ENCODE measurements around the gene HAUS3. TPM values are rescaled to one million over a fixed set of nuclear protein-coding genes. Genes with fewer than 3 reads are reported as not detected.
A peak's percentile ranks its signal among the peaks of the same experiment; 100 is the strongest.

HAUS3 gene
- total and polyA plus RNA-seq, 10 of the 15 experiments (the other 5 are each of a cell fraction or from before 2014, with no cell fraction given) = 4.2 to 23.9 (median 12.3) TPM

DNA sequence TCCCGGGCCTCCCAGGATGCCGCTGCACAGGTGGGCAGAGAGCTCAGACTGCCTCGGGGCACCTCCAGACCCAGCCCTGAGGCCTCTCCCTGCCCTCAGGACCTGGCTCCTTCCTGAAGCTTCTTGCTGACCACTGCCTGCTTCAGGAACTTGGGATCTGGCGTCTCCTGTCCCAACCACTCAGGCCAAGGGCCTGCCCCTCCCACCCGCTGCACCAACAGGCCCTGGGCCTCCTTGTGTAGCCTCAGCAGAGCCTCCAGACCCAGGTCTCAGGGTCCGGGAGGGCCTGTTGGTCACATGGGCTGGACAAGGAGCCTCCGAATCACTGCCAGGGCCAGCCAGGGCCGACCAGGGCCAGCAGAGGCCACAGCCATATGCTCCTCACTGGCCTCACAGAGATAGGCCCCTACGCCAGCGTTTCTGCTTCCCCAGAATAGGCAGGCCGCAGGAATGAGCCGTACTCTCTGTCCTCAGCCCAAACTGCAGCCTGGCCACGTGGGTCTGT lies 17.2 kb upstream of the HAUS3 start:
- ATAC-seq (no peak), FAIRE-seq (no peak), DNase-seq (ENCODE audit: low read depth, low spot score) (no peak)
- ChIA-PET RAD21 (ENCODE audit: unreplicated experiment) (no interaction called here), POLR2A (no interaction called here), SMC1A (ENCODE audit: uncharacterized antibody, unreplicated experiment) (no interaction called here), CTCF (no interaction called here)
- Histone ChIP-seq H4K20me1 (ENCODE audit: control insufficient read depth, insufficient read depth) (no peaks in the 10 kb centered on the region; the same call in 1 of the 2 replicates), H3K27ac (ENCODE audit: control insufficient read depth, insufficient read depth) (no peak overlapping the region), H2AFZ (ENCODE audit: control insufficient read depth, low read depth, low read length) (no peak overlapping the region), H3K9ac (ENCODE audit: control insufficient read depth, insufficient read depth, low read length) (no peak overlapping the region), H3K4me3 (no peak overlapping the region), H3K4me2 (ENCODE audit: control insufficient read depth, insufficient read depth) (no peak overlapping the region), H3K79me2 (ENCODE audit: control insufficient read depth, insufficient read depth, low read length) (peaks cover 10% of the 10 kb centered on the region), H3K4me1 (ENCODE audit: control insufficient read depth, insufficient read depth, low read length) (no peaks in the 10 kb centered on the region; the same call in 1 of the 2 replicates), H3K9me3 (replicated peaks; ENCODE audit: control insufficient read depth, insufficient read depth, low read length) (no peaks in the 10 kb centered on the region), H3K36me3 (ENCODE audit: control insufficient read depth in 2 of 2, insufficient read depth in 2 of 2, low read length in 1 of 2) (peaks cover 0 to 4% of the 10 kb centered on the region in 2 experiments; a peak in 2 of 4 replicates), H3K27me3 (replicated peaks in 1 of 2; ENCODE audit: control insufficient read depth in 2 of 2, insufficient read depth in 2 of 2, low read length in 1 of 2) (no peaks in the 10 kb centered on the region)
- WGBS (ENCODE audit: insufficient coverage, insufficient replicate concordance, low lambda C conversion rate, missing lambda C conversion rate) = 78% methylated on average over 12 of the region's 13 CpGs
- no TSS peak for BruUV-seq (replicated peaks)
- intact Hi-C loops (cut with micrococcal nuclease; ENCODE audit: unreplicated experiment) (no loop called here), in situ Hi-C loops (cut with MboI) (no loop called here)
- TF ChIP-seq RCOR1 (conservative IDR thresholded peaks at IDR 0.05; ENCODE audit: low read depth, low read length) = no peak

DNA sequence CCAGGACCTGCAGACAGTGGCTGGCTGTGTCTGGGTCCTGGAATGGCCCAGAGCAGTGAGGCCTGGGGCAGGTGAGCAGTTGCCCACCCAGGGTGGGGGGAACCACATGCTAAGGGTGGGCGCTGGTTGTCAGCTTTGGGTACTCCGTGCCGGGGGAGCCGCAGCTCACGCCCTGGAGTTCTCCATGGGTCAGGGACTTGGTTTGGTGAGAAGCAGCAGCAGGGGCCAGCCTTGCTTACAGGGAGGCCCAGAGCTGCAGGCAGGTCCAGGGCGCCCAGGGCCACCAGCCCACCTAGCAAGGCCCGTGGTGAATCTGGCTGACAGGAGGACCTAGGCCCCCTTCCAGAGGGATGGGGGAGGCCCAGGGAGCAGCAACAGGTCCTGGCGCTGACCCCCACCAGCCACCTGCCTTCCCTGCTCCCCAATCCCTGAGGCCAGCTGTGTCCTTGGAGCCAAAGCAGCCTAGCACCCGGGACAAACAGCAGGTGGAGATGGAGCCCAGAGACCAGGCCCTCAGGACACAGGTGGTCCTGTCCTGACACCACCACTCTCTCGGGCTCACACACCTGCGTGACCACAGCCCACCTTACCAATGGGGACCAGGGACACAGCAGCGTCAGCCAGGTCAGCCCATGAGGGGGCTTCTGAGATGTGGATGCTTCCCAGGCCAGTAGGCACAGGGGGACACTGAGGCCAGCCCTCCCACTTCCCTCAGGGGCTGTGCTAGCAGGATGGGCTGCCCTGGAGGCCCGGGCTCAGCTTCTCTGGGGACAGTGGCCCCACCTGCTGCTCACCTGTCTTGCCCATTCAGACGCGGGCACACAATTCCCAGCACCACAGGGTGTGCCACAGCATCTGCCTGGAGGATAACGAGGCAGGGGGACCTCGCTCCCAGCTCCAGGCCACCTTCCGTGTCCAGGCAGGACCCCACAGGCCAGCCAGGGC lies 16.4 kb upstream of the HAUS3 start:
- ATAC-seq = no peak
- H3K79me2 ChIP-seq (ENCODE audit: control insufficient read depth, insufficient read depth, low read length) = peaks cover 10% of the 10 kb centered on the region
- DNase-seq (ENCODE audit: low read depth, low spot score) = no peak
- no peak overlapping the region for H3K9ac ChIP-seq (ENCODE audit: control insufficient read depth, insufficient read depth, low read length)
- SMC1A ChIA-PET (ENCODE audit: uncharacterized antibody, unreplicated experiment) = interaction anchor here (1.7 kb wide), 1 partner anchor 19 kb away, joined by 6 read pairs; no protein-coding TSS in a partner anchor
- BruUV-seq (replicated peaks) = no TSS peak
- H3K4me1 ChIP-seq (ENCODE audit: control insufficient read depth, insufficient read depth, low read length) = no peaks in the 10 kb centered on the region; the same call in 1 of the 2 replicates
- no peak for FAIRE-seq
- H3K36me3 ChIP-seq (ENCODE audit: control insufficient read depth in 2 of 2, insufficient read depth in 2 of 2, low read length in 1 of 2) = peaks cover 0 to 4% of the 10 kb centered on the region in 2 experiments; a peak in 2 of 4 replicates
- no peaks in the 10 kb centered on the region; the same call in 1 of the 2 replicates for H4K20me1 ChIP-seq (ENCODE audit: control insufficient read depth, insufficient read depth)
- CTCF ChIA-PET = interaction anchor here (1.1 kb wide), 1 partner anchor 18 kb away, joined by 4 read pairs; no protein-coding TSS in a partner anchor
- H3K9me3 ChIP-seq (replicated peaks; ENCODE audit: control insufficient read depth, insufficient read depth, low read length) = no peaks in the 10 kb centered on the region
- POLR2A ChIA-PET = interaction anchor here (0.5 to 1.3 kb wide), 2 partner anchors 16 to 181 kb away, joined by 3 to 9 read pairs; partner anchors contain the start of genes HAUS3 and POLN
- H3K4me3 ChIP-seq = no peak overlapping the region
- intact Hi-C loops (cut with micrococcal nuclease; ENCODE audit: unreplicated experiment) = no loop called here
- H3K27me3 ChIP-seq (replicated peaks in 1 of 2; ENCODE audit: control insufficient read depth in 2 of 2, insufficient read depth in 2 of 2, low read length in 1 of 2) = no peaks in the 10 kb centered on the region
- H2AFZ ChIP-seq (ENCODE audit: control insufficient read depth, low read depth, low read length) = no peak overlapping the region
- WGBS (ENCODE audit: insufficient coverage, insufficient replicate concordance, low lambda C conversion rate, missing lambda C conversion rate) = 73% methylated on average over 17 of the region's 18 CpGs
- in situ Hi-C loops (cut with MboI) = no loop called here
- RAD21 ChIA-PET (ENCODE audit: unreplicated experiment) = interaction anchor here (0.8 to 1.1 kb wide), 2 partner anchors 17 to 38 kb away, joined by 3 read pairs; no protein-coding TSS in a partner anchor
- H3K4me2 ChIP-seq (ENCODE audit: control insufficient read depth, insufficient read depth) = no peak overlapping the region
- no peak overlapping the region for H3K27ac ChIP-seq (ENCODE audit: control insufficient read depth, insufficient read depth)
- TF ChIP-seq RBBP5 (conservative IDR thresholded peaks at IDR 0.05) = no peak
- TF ChIP-seq SMC3 (IDR thresholded peaks at IDR 0.05; ENCODE audit: borderline replicate concordance, low read length) = no peak
- no peak for TF ChIP-seq TAF1 (IDR thresholded peaks at IDR 0.05; ENCODE audit: borderline replicate concordance, low read depth, low read length)
- no peak for TF ChIP-seq ZNF207 (IDR thresholded peaks at IDR 0.05; ENCODE audit: borderline replicate concordance)
- no peak for TF ChIP-seq BHLHE40 (IDR thresholded peaks at IDR 0.05; ENCODE audit: borderline replicate concordance in 1 of 2, low read depth in 2 of 2, low read length in 1 of 2)
- TF ChIP-seq RELA (IDR thresholded peaks at IDR 0.05; ENCODE audit: borderline replicate concordance, partially characterized antibody) = no peak
- TF ChIP-seq POLR2AphosphoS5 (IDR thresholded peaks at IDR 0.05; ENCODE audit: low read length) = peak; percentile 27; the same call in 1 of the 2 replicates
- no peak for TF ChIP-seq HCFC1 (IDR thresholded peaks at IDR 0.05; ENCODE audit: low read length)
- TF ChIP-seq, protein P1, sequence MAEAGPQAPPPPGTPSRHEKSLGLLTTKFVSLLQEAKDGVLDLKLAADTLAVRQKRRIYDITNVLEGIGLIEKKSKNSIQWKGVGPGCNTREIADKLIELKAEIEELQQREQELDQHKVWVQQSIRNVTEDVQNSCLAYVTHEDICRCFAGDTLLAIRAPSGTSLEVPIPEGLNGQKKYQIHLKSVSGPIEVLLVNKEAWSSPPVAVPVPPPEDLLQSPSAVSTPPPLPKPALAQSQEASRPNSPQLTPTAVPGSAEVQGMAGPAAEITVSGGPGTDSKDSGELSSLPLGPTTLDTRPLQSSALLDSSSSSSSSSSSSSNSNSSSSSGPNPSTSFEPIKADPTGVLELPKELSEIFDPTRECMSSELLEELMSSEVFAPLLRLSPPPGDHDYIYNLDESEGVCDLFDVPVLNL (IDR thresholded peaks at IDR 0.05; ENCODE audit: low read depth, low read length) = no peak
- peak; percentile 40; the same call in 1 of the 2 replicates for TF ChIP-seq POLR2A (IDR thresholded peaks at IDR 0.05; ENCODE audit: low read depth, low read length)

Measured in GM12878 (cell line).